Chondrocyte (in vitro differentiated cells): ENCODE results near the gene PEAK1. TPM values are rescaled to one million over a fixed set of nuclear protein-coding genes. Genes with fewer than 3 reads are reported as not detected.

ENCODE experiments used
- DNase-seq: peaks from one replicate; pipeline ENCODE4 v3.0.0; 2021; ENCODE audit warnings: mixed read lengths, low spot score
- H3K27ac Mint-ChIP-seq: one replicate; pipeline ENCODE4 v1.8.0; 2021; ENCODE audit warnings: mild to moderate bottlenecking, moderate library complexity, mixed read lengths; ENCODE audit not compliant: unreplicated experiment
- H3K27me3 Mint-ChIP-seq: 2 replicates; pipeline ENCODE4 v1.8.0; 2021; ENCODE audit warnings: low read depth, mixed read lengths
- H3K36me3 Mint-ChIP-seq: 2 replicates; pipeline ENCODE4 v1.8.0; 2021; ENCODE audit warnings: low read depth, mixed read lengths
- H3K4me1 Mint-ChIP-seq: 2 replicates; pipeline ENCODE4 v1.8.0; 2021; ENCODE audit warnings: low read depth, mild to moderate bottlenecking, mixed read lengths
- H3K4me3 Mint-ChIP-seq: one replicate; pipeline ENCODE4 v1.8.0; 2021; ENCODE audit warnings: mild to moderate bottlenecking, moderate library complexity, mixed read lengths; ENCODE audit not compliant: unreplicated experiment
- H3K9me3 Mint-ChIP-seq: 2 replicates; pipeline ENCODE4 v1.8.0; 2021; ENCODE audit warnings: low read depth, mixed read lengths
- total RNA-seq: library from RNA; stranded (reverse); gene quantifications from 3 replicates; pipeline ENCODE4 v1.2.1, GENCODE V29; 2021
- TF ChIP-seq, protein P1 (sequence below): fragments of 200-600 bp; sonication (generic); IDR thresholded peaks from 2 replicates; pipeline ENCODE4 v1.5.0; 2021; ENCODE audit warnings: antibody characterized with exemption, mild to moderate bottlenecking, moderate library complexity

Gene PEAK1
- total RNA-seq, 1 donor from 2014 or later, result 143 TPM

GRCh38 chr15:77340245-77340644, 79.7 kb downstream of the PEAK1 start:
- Mint-ChIP-seq H3K27me3 (no peaks in the 10 kb centered on the region), H3K27ac (no peak overlapping the region), H3K4me3 (no peak overlapping the region), H3K36me3 (peaks cover 8% of the 10 kb centered on the region), H3K9me3 (peaks cover 4% of the 10 kb centered on the region), H3K4me1 (peaks cover 41% of the 10 kb centered on the region)
- DNase-seq, result no peak
- TF ChIP-seq, protein P1, sequence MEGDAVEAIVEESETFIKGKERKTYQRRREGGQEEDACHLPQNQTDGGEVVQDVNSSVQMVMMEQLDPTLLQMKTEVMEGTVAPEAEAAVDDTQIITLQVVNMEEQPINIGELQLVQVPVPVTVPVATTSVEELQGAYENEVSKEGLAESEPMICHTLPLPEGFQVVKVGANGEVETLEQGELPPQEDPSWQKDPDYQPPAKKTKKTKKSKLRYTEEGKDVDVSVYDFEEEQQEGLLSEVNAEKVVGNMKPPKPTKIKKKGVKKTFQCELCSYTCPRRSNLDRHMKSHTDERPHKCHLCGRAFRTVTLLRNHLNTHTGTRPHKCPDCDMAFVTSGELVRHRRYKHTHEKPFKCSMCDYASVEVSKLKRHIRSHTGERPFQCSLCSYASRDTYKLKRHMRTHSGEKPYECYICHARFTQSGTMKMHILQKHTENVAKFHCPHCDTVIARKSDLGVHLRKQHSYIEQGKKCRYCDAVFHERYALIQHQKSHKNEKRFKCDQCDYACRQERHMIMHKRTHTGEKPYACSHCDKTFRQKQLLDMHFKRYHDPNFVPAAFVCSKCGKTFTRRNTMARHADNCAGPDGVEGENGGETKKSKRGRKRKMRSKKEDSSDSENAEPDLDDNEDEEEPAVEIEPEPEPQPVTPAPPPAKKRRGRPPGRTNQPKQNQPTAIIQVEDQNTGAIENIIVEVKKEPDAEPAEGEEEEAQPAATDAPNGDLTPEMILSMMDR, result no peak

GRCh38 chr15:77336006-77336405, 83.9 kb downstream of the PEAK1 start:
- Mint-ChIP-seq H3K36me3 (no peaks in the 10 kb centered on the region), H3K4me3 (no peak overlapping the region), H3K27ac (no peak overlapping the region), H3K27me3 (no peaks in the 10 kb centered on the region), H3K4me1 (peaks cover 47% of the 10 kb centered on the region), H3K9me3 (no peaks in the 10 kb centered on the region)
- TF ChIP-seq, protein P1, result no peak
- DNase-seq, result no peak

DNA sequence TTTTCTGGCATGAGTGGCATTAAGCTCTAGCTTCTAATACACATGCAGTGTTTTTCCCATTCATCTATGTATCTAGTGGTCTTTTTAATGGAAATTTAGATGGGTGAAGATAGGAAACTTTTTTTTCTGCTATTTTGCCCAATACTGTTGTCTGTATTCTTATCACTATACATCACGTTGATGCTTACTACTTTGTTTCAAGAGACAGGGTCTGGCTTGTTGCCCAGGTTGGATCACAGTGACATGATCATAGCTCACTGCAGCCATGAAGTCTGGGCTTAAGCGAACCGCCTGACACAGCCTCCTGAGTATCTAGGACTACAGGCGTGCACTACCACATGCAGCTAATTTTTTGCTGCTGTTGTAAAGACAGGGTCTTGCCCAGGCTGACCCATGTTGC, 84.6 kb downstream of the PEAK1 start:
- peaks cover 46% of the 10 kb centered on the region for H3K4me1 Mint-ChIP-seq

DNA sequence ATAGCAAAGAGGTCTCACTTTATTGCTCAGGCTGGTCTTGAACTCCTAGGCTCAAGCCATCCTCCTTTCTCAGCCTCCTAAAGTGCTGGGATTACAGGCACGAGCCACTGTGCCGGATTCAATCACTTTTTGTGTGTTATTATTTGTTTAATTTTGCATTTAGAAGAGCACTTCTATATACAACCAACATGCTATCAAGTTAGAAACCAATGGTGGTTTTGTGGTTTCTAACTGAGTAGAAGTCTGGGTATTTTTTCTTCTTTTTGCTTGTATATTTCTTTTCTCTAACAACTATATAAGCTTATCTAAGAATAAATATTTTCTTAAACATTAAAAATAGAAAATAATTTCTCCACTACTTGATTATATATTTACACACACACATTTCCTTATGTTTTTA, 86.7 kb downstream of the PEAK1 start:
- H3K27me3 Mint-ChIP-seq, result no peaks in the 10 kb centered on the region
- no peak overlapping the region for H3K4me3 Mint-ChIP-seq
- H3K36me3 Mint-ChIP-seq, result no peaks in the 10 kb centered on the region
- H3K27ac Mint-ChIP-seq, result no peak overlapping the region
- DNase-seq, result no peak
- TF ChIP-seq, protein P1, result no peak
- no peaks in the 10 kb centered on the region for H3K9me3 Mint-ChIP-seq
- H3K4me1 Mint-ChIP-seq, result peaks cover 40% of the 10 kb centered on the region

More for the DNA sequence above, 84.6 kb downstream of the PEAK1 start:
- no peaks in the 10 kb centered on the region for H3K36me3 Mint-ChIP-seq
- TF ChIP-seq, protein P1, result no peak
- no peaks in the 10 kb centered on the region for H3K9me3 Mint-ChIP-seq
- no peaks in the 10 kb centered on the region for H3K27me3 Mint-ChIP-seq
- no peak overlapping the region for H3K27ac Mint-ChIP-seq
- no peak for DNase-seq
- no peak overlapping the region for H3K4me3 Mint-ChIP-seq

DNA sequence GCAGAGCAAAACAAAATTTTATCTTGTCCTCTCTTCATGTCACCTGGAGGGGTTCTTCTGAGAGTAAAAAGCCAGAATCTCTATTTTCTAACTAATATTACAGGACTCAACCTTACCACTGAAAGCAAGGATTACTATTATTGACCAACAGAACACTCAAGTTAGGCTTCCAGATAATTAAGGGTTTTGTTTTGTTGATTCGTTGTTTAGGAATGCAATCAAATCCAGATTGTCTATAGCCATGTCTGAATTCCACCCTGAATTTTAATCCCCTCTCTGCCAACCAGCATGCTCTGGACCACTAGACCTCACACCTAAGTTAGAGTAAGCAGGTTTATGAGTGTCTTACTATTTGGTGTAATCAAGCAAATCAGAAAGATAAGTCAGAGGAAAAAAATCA, 90.7 kb downstream of the PEAK1 start:
- Mint-ChIP-seq H3K27me3 (no peaks in the 10 kb centered on the region), H3K4me3 (no peak overlapping the region), H3K4me1 (peaks cover 52% of the 10 kb centered on the region), H3K36me3 (no peaks in the 10 kb centered on the region), H3K9me3 (no peaks in the 10 kb centered on the region), H3K27ac (no peak overlapping the region)
- TF ChIP-seq, protein P1, result no peak
- no peak for DNase-seq
